ENCODE results near the gene GRPEL2. TPM values are rescaled to one million over a fixed set of nuclear protein-coding genes. Genes with fewer than 3 reads are reported as not detected.

GRPEL2 gene
- total RNA-seq, 1 donor from 2014 or later = 37.8 TPM

DNA sequence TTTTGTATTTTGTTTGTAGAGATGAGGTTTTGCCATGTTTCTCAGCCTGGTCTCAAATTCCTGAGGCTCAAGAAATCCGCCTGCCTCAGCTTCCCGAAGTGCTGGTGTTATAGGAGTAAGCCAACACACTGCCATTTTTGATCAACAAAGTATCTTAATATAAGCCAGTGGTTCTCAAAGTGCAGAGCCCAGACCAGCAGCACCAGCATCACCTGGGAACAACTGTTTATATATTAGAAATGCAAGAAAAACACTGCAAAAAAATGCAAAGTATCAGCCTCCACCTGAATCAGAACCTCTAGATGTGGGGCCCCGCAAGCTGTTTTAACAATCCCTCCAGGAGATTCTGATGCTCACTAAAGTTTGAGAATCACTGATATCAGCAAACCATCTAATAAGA, 27.6 kb downstream of the GRPEL2 start:
- intact Hi-C loops (cut with micrococcal nuclease) = no loop called here

DNA sequence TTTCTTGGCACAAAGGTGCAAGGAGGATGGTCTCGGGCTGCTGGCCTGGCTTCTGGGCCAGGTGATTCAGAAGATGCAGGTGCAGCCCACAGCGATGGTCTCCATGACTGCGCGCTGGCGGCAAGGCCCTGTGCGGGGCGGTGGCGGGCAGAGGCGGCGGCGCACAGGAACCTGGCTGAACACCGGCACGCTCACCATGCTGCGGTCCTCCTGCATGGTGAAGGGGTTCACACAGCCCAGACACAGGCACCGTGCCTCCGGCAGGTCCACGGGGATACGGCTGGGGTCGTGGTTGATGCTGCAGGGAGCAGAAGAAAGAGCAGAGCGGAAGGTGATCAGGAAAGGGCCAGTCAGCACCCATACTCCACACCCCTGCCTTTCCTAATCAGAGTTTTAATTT, 29.0 kb downstream of the GRPEL2 start:
- intact Hi-C loops (cut with micrococcal nuclease) = no loop called here

DNA sequence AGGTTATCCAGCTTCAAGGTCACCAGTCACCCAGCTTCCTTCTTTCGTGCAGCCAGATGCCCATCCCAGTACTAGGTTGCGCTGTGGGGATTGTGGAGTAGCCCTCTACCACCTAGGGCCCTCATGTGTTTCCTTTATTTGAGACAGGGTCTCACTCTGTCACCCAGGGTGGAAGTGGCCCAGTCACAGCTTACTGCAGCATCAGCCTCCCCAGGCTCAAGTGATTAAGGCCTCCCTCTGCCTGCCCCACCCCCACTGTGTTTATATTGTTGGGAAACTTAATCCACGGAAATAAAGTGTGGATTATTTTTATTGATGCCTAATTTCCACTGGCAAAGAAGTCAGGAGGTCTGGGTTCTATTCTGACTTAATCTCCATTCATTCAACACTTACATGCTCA, 29.5 kb downstream of the GRPEL2 start:
- intact Hi-C loops (cut with micrococcal nuclease) = no loop called here

DNA sequence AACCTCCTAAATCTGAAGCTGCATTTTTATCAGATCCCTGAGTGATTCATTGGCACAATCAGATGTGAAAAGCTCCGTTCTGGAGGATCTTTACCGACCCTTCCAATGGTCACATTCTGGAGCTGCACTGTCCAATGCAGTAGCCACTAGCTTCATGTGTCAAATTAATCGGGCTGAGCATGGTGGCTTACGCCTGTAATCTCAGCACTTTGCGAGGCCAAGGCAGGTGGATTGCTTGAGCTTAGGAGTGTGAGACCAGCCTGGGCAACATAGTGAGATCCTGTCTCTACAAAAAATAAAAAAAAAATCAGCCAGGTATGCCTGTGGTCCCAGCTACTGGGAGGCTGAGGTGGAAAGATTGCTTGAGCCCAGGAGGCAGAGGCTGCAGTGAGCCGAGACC, 30.1 kb downstream of the GRPEL2 start:
- intact Hi-C loops (cut with micrococcal nuclease) = no loop called here

DNA sequence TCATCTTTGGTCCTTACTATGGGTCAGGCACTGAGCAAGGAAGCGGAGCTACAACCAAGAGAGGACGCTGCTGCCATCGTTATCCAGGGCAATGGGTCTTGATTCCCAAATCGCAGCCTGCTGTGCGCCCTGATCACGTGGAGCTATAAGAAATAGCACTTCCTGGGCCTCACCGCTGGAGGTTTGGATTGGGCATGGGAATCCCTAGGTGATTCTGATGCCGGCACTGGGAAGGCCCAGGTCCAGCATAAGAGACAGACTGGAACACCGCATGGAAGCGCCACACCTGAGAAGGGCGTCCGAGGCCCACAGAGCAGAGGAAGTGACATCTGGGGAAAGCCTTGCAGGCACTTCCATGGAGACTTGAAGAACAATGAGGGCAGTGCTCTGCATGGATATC, 30.8 kb downstream of the GRPEL2 start:
- intact Hi-C loops (cut with micrococcal nuclease) = no loop called here

DNA sequence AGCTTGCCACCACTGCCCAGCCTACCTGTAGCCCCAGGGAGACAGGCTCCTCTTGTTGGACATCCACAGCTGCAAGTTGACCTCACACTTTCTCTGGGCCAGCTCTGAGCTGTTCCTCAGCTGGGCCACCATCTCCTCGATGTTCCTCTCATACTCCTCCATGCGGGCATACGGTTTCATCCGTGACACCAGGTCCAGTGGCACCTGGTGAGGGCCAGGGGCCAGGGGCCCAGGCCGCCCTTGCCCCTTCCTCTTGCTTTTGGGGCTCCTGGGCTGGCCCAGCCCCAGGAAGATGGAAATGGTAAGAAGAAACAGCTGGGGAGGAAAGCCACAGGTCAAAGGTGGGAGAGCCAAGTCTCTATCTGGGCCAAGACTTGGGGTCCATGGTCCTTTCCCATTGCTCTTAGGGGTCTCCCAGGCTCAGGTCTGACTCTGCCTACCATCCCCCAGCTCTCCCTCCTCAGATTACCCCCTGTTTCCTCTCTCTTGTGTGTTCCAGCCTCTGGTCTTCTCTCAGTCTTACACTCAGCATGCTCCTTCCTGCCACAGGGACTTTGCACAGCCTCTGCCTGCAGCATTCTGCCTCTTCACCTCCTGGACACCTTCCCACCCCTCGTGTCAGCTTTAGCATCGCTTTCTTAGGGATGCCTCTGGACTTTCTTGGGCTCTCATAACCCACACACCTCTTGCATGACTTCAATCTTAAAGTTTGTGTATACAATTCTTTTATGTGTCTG, 31.6 kb downstream of the GRPEL2 start:
- intact Hi-C loops (cut with micrococcal nuclease) = no loop called here

DNA sequence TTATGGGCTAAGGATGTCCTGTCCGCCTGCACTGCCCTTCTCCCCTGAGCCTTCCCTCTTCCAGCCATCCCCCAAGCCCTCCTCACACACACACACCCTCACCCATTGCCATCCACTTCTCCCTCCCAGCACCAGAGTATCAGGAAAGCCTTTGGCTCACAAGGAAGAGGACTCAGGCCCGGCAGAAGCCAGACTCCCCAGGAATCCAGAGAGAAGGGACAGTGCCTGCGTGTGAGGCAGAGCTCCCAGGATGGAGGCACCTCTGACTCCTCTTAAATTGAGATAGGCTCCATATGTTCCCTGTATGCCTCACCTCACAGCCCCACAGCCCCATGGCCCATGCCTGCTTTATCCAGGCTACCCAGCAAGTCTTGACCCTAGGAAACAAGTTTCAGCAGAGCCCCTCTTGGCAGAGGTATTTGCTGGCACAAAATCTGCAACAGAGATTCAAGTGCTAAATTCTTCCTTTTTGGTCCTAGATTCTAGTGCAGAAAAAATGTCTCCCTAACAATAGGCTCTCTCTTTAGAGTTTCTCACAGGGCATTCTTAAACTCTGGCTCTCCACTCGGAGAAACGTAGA, 33.0 kb downstream of the GRPEL2 start:
- intact Hi-C loops (cut with micrococcal nuclease) = no loop called here

DNA sequence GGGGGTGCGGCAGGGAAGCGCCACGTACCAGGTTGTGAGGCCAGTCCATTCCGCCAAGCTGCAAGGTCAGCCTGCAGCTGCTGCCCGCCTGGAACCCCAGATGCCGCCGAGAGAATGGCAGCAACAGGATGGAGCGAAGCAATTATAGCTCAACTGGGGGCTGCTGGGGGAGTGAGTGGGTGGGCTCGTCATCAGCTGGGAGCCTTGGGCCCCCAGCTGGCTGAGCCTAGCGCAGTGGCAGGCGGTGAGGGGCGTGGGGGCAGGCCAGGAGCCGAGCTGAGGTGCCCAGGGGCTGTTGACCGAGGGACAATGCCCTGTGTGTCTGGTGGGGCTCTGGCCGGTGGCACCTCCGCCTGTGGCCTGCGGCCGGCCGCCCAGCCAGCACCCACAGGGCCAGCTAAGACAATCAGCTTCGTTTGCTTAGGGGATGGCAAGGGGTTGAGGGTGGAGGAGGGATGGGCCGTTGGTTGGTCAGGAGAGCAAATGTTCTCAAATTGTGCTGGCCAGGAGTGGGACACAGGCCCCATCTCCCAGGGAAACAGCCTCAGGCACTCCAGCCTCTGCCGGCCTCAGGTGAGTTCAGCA, 34.0 kb downstream of the GRPEL2 start, which contains the start of gene IL17B:
IL17B (minus strand) TSS at position 116 of the 585 bp plus-strand sequence; CDS start at position 49, 67 bp downstream.
- intact Hi-C loops (cut with micrococcal nuclease) = no loop called here

DNA sequence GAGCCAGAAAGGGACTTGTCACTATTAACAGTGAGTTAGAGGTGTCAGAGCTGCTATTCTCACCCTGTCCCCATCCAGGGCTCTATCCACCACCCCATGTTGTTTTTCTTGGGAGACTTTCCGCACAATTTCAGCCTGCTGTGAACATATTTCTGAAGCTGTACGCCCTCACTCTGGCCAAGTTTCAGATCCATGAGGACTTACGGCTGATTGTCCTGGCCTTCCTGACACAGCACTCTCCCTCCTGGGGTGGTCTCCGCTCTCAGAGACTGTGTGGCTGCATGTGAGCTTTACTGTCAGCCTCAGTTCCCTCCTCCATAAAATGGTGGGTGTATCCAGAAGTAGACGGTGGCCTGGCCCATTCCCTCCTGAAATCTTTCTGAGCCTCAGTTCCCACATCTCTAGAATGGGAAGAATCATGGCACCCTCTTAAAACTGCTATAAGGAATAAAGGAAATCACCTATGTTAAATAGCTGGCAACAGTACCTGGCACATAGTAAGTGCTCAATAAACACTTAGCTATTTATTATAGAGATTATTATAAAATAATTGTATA, 34.6 kb downstream of the GRPEL2 start:
- intact Hi-C loops (cut with micrococcal nuclease) = no loop called here

DNA sequence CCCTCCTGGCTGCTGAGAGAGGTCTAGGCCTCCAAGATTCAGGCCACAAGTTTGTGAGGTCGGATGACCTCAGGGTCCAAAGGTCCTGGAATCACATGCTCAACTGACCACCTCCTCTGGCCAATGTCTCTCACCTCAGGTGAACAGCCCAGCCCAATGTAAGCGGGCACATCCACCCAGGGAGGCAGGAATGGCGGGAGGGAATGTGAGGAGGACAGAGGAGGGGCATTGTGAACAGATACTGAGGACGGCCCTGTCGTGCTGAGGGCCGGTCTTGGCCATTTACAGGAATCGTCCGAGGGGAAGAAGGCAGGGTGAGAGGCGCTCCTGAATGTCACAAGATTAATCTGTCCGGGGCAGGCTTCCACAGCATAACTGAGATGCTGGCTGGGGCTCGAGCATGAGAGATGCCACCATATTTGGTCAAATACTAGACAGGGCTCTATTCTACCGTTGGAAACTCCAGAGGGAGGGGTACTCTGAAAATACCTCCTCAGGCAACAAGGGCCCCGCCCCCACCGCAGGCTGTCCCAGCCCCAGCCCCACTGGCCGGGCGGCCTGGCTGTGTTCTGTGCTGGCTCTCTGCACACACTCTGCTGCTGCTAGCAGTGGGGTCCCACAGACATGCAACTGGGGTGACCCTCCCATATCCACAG, 35.3 kb downstream of the GRPEL2 start:
- intact Hi-C loops (cut with micrococcal nuclease) = no loop called here

DNA sequence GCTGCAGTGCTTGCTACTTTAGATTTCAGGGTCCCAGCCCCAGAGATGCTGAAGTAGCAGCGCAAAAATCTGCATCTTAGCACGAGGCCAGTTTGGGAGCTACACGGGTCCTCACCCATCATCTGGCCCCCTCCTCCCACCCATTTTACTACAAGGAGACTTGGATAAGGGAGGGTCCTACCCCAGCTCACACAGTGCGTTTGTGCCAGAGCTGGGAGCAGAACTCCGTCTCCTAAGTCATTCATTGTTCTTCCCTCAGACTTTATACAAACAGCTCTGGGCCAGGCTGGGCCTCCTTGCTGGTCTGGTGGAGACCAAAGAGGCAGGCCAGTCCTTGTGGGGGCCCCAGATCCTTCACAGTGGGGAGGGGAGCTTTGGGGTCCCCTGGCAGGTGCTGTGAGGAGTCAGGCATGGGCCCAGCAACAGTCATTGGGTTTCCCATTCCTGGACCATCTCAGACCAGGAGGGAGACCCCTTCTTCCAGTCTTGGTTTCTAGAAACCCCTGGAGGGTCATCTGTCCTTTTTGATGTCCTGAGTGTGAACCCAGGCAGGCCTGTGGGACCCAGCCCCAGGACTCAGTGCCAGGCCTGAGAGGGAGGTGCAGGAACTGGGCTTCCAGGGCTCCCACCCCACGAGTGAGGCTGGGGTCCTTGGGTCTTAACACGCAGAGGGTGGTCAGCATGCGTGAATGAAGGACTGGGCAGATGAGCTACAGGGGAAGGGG, 36.1 kb downstream of the GRPEL2 start:
- intact Hi-C loops (cut with micrococcal nuclease) = no loop called here

DNA sequence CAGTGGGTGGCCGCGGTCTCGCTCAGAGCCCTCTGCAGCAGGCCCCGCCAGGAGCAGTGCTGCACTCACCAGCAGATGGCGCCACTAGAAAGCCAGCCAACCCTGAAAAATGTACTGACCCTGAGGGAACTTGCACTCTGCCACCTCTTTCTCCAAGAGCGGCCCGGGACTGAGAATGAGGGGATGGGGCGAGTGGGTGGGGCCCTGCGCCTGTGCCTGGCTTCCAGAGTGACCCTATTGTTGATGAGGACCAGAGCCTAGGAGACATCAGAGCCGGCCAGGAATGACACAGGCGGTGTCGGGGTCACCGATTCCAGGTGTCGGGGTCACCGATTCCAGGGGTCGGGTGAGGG, 36.7 kb downstream of the GRPEL2 start:
- intact Hi-C loops (cut with micrococcal nuclease) = loop anchor here (1.0 kb wide), 3 partner anchors 52 to 236 kb away; no protein-coding TSS in a partner anchor

DNA sequence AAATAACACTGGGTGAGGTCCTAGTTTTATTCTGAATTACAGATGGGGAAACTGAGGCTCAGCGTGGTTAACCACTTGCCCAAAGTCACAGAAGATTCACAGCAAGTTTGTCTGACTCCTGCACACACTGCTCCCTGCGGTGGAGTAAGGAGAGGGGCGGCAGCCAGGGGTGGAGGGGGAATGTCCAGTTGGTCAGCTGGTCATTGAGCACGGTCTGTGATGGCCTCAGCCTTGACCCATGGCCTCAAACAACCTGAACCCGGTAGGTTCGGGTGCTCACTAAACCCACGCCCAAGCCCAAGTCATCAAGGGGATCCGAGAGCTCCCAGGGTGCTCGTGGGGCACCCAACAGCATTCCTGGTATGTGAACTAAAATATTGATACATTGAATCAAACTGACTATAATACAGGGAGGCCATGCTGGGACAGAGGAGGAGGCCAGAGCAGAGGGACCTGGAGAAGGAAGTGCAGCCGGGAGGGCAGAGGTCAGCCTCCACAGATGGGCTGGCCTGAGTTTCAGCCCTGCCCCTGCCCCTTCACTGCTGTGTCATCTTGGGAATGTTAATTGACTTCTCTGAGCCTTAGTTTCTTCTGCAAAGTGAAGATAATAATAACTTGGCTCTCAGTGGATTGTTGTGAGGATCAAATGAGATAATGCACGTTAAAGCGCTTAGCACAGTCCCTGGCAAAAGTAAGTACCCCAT, 37.4 kb downstream of the GRPEL2 start:
- intact Hi-C loops (cut with micrococcal nuclease) = loop anchor here (1.0 kb wide), 3 partner anchors 52 to 236 kb away; no protein-coding TSS in a partner anchor

DNA sequence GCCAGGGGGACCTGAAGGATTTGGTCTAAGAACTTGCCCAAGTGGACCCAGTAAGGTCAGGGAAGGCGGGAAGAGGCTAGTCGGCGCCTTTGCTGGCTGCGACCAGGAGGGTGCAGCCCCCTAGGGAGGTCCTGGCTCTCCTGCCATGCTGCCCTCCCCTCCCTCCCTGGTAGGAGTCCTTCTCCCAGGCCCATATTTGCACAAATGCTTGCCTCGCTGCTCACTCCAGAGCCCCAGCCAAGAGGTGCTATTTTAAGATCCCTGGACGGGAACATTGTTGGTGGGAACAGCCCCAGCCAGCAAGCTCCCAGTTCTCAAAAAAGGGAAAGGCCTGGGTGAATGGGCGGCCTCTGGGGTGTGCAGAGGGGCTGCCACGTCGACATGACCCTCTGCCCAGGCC, 38.1 kb downstream of the GRPEL2 start:
- intact Hi-C loops (cut with micrococcal nuclease) = no loop called here

DNA sequence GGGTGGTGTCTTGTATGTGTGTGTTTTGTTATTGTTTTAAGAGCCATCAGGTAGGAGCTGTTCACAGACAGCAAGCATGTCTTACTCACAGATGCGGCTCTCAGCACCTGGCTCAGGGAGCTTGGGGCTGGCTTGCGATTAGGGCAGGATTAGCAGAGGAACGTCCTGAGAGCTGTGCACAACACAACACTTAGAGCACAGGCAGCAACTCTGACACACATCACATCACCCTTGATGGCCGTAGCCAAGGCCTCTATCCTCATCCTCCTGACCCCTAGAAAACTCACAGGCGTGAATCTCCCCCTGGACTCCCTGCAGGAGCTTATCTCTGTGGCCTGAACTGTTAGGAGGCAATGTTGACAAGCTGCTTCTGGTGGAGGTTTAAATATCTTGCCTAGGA, 40.9 kb downstream of the GRPEL2 start:
- intact Hi-C loops (cut with micrococcal nuclease) = no loop called here

DNA sequence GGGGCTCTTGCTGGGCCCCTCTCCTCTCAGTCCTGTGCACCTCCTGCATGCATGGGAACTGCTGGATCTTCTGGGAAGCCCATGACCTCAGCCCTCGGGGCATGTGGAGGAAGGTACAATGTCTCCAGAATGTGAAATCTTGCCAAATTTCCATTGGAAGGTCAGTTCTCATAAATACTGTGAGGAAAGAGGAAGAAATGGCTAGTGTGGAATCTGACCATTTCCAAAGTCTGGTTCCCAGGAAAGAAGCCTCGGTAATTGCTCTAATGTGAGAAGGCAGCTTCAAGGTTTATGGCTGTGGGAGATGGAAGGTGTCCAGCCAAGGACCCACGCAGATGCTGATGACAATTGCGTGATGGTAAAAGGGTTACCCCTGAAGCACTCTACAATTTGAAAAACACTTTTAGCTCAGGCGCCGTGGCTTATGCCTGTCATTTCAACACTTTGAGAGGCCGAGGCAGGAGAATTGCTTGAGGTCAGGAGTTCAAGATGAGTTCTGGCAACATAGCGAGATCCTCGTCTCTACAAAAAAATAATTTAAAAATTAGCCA, 41.9 kb downstream of the GRPEL2 start:
- intact Hi-C loops (cut with micrococcal nuclease) = no loop called here

DNA sequence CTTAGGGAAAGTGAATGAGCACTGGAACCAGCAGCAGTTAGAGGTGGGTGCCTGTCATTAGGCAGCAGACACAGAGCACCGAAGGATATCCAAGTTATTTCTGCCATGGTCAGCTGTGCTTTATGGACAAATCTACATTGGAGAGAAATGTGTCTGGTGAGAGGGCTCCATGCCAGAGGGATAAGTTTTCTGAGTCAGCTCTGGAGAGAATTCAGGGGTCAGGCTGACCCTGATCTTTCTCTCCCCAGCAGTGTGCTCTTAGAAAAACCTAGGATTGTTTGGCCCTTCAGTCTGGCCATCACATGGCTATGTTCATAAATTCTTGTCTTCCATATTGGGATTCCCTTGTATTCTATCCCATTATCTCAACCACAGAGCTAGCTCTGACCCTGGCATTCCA, 42.7 kb downstream of the GRPEL2 start:
- intact Hi-C loops (cut with micrococcal nuclease) = no loop called here

DNA sequence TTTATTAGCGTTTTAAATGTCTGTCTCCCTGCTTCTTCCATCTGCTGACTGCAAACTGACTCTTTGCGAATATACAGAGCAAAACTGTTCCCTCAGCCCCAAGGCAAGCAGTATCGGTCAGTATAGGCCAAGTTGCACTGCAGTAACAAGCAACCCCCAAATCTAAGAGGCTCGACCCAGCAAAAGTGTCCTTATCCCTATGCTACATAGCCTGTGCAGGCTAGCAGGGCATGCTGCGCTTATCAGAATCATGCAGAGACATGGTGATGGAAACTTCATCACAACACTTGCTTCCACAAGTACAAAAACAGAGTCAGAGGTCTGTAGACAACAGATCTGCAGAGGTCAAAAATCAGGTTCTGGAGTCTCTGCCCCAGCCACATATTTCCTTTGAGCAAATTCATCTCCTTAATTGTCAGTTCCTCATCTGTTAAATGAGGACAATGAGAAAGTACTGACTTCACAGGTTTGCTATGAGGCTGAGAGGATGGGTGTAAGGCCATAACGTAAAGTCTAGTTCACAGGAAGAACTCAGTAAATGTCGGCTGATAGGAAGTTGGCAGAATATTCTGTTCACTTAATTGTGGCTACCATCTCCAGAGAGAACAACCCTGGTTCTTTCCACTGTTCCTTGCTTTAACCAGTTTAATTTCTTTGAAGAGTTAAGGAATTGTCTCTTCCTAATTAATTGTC, 43.3 kb downstream of the GRPEL2 start:
- intact Hi-C loops (cut with micrococcal nuclease) = no loop called here

DNA sequence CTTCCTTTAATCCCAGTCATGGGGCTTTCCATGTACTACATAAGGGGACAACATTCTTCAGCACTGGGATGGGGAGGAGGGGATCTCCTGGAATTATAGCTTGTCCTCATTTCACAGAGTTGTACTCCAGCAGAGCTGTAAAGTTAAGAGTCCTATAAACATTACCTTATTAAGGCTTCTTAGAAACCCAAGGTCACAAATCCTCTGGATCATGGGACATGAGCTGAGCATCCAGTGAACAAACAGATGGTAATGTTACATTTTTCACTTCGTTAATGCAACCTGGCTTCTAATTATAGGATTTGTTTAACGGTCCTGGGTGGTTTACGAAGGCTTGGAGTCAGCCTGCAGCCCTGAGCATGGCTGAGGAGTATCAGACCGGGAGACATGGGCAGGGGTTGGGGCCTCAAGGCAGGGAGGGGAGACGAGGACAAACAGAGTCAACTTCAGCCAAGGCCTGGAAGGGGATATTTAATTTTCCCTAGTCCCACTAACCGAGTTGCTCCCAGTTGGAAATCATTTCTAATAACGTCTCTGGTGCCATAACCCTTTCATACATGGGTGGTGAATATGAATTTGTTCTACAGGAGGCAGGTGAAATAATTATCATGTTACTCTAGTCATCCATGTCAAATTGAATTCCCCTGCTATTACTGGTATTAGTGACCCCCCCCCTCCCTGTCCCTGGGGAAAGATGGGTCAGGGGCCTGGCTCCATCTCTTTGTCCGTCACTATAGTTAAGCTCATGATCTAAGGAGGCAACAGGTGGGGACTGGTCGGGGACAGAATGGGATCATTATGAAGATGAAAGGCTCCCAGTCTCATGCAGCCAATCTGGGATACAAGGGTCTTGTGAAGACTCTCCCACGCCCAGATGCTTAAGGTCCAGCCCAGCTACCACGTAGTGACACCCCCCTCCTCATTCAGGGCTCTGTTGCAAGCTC, 44.5 kb downstream of the GRPEL2 start:
- intact Hi-C loops (cut with micrococcal nuclease) = no loop called here

Measured in T-helper 2 cell treated with Interferon-gamma antibody and Interleukin-4, amounts not matched to agents 100 ng/mL and 5 ng/mL, for 36 hours (primary cell).